RPMI7951 (cell line): ENCODE results near the gene EN2. TPM values are rescaled to one million over a fixed set of nuclear protein-coding genes. Genes with fewer than 3 reads are reported as not detected.

Experiments
- DNase-seq: peaks from one replicate; pipeline ENCODE4 v3.0.0-alpha.2; 2012; ENCODE audit warnings: low read depth
- total RNA-seq: library from RNA; depleted of rRNA; stranded (reverse); fragments of >200 nt; shearing (Covaris generic); gene quantifications from 2 replicates; pipeline ENCODE4 v1.2.3, GENCODE V29; 2014

Gene EN2
- total RNA-seq, 1 experiment from 2014 or later, result not detected

- DNase-seq, result no peak
These were observed 6.7 kb upstream of the EN2 start for GRCh38 chr7:155450970-155451801.

GRCh38 chr7:155451840-155452239 is 6.1 kb upstream of the EN2 start:
- no peak for DNase-seq

- DNase-seq, result no peak
These were observed 5.2 kb upstream of the EN2 start for GRCh38 chr7:155452505-155453295.

DNA sequence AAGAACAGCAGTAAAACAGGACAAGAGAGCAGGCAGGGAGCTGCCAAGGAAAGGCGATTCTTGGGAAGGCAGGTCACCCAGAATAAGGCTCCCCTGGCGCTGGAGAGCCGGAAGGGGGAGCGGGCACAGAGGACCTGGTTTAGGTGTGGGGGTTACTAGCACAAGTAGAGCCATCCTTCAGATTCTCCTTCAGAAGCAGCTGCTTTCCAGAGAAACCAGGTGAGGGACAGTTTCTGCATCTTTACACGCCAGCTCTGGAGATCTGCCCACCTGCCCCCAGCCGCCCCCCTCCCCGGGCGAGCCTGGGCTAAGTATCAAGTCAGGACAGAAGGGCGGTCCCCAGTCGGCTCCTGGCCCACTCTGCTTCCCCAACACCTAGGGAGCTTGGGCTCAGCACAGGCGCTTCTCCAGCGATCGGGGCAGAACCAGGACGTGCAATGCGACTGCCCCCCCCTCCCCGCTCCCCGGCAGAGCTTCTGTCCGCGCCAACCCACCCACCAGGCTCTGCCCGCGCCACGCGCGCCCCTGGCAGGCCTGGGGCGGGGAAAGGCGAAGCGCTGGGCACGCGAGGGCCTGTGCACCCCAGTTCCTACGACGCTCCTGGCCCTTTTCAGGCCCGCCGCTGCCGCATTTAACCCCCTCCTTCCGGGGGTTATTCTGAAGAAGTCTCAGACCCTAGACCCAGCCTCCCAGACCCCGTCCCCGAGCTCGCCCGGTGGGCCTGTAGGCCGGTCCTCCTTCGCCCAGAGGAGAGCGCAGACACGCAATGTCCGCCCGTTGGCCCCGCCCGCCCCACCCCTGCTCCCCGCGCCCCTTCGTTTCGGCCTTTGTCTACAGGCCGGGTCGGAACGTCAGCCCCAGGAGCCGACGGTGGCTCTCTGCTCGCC is 4.4 kb upstream of the EN2 start:
- DNase-seq, result no peak

DNA sequence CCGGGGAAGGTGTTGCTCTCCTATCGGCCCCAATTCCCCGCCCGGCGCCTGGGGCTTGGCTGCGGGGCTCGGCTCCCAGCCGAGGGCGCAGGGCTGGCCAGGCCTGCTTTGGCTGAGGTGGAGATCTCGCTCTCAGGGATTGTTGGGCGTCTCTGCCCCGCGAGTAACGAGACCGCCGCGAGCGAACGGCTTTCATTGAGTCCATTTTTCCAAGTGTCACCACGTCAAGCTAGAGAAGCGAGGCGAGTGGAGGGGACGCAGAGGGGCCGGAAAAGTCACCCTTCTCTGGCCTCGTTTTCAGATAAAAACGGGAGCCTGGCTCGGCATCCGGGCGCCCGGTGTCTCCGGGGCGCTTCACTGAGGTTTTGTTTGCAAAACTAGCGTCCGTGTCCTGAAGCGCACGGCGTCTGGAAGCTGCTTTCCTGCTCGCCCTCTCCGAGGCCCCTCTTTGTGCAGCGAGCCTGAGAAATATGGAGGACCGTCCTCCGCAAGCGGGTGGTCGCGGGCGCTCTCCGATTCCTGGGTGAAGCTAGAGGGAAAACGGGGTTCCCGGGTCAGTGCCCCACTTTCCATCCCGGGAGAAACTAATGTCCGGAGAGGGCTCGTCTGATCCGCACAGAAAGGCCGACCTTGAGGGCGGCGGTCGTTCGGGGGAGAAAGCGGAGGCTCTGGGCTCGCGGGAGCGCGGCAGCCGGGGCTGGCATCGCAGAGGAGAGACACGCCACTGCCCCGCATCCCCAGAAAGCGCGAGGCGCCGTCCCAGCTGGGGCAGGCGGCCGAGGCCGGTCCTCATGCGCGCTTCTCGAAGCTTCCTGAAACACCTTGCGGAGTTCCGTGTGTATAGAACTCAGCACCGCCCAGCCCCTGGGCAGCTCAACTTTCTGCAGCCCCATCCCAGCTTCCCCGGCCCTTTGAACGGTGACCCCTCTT is 3.5 kb upstream of the EN2 start:
- no peak for DNase-seq

DNA sequence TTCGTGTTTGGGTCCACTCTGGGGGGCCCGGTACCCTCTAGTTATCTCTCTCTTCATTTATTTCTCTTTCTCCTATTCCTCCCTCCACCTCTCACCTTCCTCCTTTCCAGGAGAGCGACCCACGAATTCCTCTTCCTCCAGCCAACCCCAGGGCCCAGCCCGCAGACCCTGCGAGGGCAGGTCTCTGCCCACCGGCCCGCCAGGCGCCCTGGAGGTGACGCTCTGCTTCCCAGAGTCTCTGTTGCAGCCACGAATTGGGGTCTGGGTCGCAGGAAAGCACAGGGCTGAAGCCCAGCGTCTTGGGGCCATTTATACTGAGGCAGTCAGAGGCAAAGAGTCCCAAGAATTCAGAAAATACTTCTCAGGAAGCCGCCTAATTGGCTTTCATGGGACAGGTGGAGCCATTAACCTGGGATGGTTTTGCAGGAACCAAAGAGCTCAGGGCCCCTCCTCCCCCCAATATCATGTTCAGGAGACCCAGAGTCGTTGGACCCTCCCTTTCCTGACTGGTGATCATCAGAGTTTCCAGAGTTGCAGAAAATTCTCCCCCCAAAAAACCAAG is 2.7 kb upstream of the EN2 start:
- no peak for DNase-seq

DNA sequence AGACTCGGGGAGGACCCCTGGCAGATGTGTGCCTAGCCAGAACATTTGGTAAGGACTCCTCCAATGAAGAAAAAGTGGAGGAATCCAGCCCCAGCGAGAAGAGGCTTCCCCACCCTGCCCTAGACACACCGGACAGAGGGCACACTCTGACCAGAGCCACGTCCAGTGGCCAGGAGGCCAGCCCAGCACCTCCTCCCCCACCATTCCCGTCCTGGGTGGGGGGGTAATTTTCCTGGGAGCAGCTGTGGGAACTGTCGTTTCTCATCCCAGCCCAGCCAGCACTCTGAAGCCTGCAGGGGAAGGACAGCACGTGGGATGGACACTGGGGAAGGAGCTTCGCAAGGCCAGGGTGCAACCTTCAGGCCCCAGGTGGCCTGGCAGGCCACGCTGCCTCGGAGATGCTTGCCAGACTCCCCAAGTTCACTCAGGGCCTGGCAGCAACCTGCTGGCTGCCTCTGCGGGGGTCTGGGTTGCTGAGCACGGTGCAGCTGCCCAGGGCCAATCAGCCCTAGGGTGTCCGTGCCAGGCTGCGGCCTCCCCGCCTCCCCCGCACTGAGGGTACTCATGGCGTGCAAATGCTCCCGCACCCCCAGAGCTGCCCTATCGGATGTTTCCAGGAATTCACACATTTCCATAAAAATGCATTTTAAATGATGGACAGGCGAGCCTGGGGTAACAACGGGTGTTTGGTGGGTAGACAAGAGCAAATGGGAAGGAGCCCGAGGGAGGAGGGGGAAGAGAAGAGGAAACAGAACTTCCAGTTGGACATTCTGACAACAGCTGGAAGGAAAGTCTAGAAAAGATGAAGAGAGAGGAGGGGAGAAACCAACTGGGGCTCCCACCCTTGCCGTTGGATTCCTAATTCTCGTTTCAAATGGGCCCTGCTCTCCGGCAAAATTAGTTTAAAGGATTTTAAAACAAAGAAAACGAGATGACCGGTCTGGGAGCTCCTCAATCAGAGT is 1.9 kb upstream of the EN2 start:
- no peak for DNase-seq

DNA sequence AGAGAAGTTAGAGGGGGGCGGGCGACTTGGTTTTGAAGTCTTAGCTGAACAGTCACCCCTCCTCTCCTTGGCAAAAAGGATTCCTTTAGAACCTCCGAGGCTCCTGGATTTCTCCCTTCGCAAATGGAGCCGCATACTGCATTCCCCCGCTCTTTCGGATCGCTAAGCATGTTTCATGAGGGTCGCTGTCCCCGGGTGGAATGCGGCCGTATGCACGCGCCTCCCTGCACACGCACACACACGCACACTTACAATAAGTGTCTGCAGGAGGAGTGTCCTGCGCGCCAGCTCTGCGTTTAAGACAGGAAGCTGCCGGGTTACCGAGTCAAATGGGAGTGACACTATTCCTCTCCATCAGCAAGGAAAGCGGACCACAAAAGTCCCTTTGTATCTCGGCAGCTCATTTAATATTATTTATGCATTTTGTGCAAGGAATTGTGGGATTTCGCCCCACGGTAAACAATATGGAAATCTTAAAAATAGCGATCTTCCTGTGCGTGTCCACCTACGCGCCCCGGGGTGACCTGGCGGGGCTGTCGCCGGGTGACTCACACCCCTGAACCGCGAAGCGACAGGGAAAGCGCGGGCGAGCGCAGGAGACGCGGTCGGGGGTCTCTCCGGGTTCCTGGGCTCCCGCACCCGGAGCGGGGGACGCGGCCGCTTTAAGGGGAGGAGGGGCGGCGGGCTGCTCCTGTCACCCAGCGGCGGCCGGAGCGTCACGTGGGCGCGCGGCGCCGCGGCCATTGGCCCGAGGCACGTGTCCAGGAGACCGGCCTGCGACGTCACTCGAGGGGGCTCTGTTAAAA is 988 bp upstream of the EN2 start:
- DNase-seq, result peak; percentile 78

- no peak for DNase-seq
These were observed 302 bp upstream of the EN2 start for GRCh38 chr7:155457544-155458110.

DNA sequence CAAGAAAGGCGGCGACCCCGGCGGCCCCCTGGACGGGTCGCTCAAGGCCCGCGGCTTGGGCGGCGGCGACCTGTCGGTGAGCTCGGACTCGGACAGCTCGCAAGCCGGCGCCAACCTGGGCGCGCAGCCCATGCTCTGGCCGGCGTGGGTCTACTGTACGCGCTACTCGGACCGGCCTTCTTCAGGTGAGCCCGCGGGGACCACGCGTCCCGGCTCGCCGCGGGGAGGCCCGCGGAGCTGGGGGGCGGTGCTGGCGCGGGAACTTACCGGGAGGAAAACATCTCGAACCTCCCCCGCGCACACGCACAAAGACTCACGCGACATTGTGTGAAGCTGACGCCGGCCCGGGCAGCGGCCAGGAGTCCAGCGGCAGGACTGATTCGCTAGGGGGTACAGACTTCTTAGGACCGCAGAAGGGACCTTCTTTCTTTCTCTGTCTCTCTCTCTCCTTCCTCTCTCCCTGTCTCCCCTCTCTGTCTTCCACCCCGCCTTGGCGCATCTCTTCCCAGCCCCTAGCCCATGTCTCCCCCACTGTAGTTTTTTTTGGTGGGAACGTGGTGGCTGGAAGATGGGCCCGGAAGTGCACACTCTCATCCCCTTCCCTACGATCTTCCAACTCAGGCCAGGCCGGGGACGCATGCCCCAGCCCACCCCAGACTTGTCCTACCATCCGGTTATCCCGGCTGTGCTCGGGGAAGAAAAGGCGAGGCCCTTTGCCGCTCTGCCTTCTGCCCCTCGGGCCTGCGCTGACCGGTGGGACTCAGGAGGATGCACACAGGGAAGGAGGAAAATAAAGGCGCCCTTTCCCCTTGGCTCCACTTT is 1.2 kb downstream of the EN2 start:
- no peak for DNase-seq

DNA sequence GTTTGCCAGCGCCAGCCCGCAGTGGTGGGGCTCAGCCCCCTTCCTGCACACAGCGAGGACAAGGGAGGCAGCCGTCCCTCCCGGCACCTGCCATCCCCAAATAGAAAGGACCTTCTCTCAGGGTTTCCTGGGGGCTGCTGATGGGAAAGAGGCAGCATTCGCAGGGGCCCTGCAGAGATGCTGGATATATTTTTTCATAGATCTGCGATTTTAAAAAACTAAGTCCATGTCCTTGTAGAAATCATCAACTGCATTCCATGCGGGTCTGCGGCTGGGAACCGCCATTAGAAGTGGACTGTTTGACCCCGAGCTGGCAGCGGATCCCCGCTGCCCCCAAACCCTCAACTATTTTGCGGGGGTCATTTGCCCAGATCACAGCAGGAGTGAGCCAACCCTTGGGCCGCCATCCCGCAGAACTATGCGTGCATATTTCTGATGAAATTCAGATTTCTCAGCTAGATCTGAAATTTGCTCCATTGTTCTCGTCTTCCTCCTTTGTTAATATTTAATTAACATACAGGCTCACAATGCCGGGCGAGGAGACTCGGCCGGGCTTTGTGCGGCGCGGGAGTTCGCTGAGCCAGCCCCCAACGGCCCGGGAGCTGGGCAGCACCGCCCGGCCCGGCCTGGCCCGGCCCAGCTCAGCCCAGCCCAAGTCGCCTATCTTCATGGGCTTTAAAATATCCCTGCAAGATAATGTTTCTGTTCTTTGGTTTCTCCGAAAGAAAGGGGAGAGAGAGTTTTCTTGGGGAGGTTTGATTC is 2.0 kb downstream of the EN2 start:
- DNase-seq, result no peak

DNA sequence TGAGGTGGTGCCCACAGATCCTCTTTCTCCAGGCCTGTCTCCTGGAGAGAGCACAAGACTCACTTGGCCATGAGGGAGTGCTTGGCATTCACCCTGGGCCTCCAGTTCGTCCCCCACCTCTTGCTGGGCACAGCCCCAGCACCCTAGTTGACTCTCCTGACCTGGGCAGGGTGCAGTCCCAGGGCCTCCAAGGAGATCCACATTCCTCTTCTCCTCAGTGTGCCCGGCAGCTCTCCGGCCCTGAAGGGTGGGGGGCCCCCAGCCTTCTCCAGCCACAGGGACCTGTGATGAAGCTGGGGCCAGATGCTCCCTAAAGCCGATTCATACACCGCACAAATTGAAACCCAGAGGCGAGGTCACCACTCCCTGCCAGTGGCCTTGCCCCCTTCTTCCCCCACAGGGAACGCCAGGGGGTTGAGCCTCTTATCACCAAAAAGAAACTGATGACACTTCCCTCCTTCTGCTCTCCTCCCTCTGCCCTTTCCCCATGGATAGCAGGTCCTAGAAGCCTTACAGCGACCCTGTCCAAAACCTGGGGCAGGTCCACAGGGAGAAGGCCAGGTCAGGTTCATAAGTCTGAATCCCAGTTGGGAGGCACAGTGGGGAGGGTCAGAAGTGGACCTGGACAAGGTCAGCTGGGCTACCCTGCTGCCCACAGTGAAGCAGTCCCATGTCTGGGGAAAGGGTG is 3.1 kb downstream of the EN2 start:
- DNase-seq, result no peak

GRCh38 chr7:155461631-155462030 is 3.7 kb downstream of the EN2 start:
- no peak for DNase-seq

GRCh38 chr7:155462163-155462735 is 4.3 kb downstream of the EN2 start:
- no peak for DNase-seq

DNA sequence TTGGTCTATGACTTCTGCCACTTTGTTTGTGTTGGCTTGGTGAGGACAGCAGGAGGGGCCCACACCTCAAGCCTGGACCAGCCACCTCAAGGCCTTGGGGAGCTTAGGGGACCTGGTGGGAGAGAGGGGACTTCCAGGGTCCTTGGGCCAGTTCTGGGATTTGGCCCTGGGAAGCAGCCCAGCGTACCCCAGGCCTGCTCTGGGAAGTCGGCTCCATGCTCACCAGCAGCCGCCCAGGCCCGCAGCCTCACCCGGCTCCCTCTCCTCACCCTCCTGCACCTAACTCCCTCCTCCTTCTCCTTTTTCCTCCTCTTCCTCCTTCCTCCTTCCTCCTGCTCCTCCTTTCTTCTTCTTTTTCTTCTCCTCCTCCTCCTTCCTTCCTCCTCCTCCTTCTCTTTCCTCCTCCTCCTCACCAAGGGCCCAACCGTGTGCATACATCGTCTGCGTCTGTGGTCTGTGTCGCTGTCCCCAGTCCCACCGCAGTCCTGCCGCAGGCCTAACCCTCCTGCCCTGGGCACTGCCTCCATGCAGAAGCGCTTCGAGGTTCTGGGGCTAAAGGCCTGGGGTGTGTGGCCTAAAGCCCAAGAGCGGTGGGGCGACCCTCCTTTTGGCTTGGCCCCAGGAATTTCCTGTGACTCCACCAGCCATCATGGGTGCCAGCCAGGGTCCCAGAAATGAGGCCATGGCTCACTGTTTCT is 5.3 kb downstream of the EN2 start:
- DNase-seq, result no peak
